K562 (cell line): ENCODE measurements around the gene CDK14. TPM values are rescaled to one million over a fixed set of nuclear protein-coding genes. Genes with fewer than 3 reads are reported as not detected.

Experiments
- ATAC-seq: fragments of 200-7000 bp; cut with Tn5 transposase; 3 replicates; pipeline ENCODE4 v1.9.1; 2020; ENCODE audit warnings: moderate library complexity
- BruUV-seq: library from RNA; stranded (reverse); fragments of 400-500 nt; replicated peaks from 2 replicates; lab custom pipeline; 2021; lab: Mats Ljungman, UMichigan
- CTCF ChIA-PET: fragments of 300-600 bp; formaldehyde crosslinking; extraction: SDS; loops from one replicate; lab custom pipeline; 2021; ENCODE audit warnings: low intra/inter-chr PET ratio; lab: Yijun Ruan, JAX
- POLR2A ChIA-PET: fragments of 300-600, 350-650 bp; sonication (Branson Sonifier 250); formaldehyde crosslinking; extraction: SDS; loops from one replicate; lab custom pipeline; 2021; ENCODE audit warnings: antibody characterized with exemption, inconsistent platforms; lab: Yijun Ruan, JAX
- DNase-seq, 4 experiments: peaks; one replicate each; pipeline versions ENCODE4 v3.0.0 to v3.0.0-alpha.2; 2011 to 2018; ENCODE audit warnings: low spot score in 3 of 4, mixed read lengths in 3 of 4; ENCODE audit errors: extremely low read depth in 1 of 4
- FAIRE-seq: peaks from 2 replicates; lab custom pipeline; 2011; peaks lifted over from hg19 to GRCh38; lab: Jason Lieb, UNC
- H2AFZ ChIP-seq: 2 replicates; pipeline ENCODE4 v1.6.0; 2011; ENCODE audit warnings: low read depth, low read length, control low read depth, inconsistent platforms
- H3K27ac ChIP-seq: fragments of 200-600 bp; 3 replicates; pipeline ENCODE4 v1.8.0; 2011; ENCODE audit warnings: low read depth, mild to moderate bottlenecking, control low read depth, inconsistent platforms, low read length, moderate library complexity, mixed read lengths; ENCODE audit errors: extremely low read depth
- H3K27me3 ChIP-seq, 2 experiments: fragments of 300-600 bp in 1 of 2; 2 replicates in 1 of 2; 3 replicates in 1 of 2; pipeline versions ENCODE4 v1.6.0 to v1.8.0; 2011; ENCODE audit warnings: inconsistent platforms in 2 of 2, low read length in 2 of 2, mild to moderate bottlenecking in 1 of 2, mixed read lengths in 1 of 2, moderate library complexity in 1 of 2; ENCODE audit not compliant: control insufficient read depth in 2 of 2, insufficient read depth in 2 of 2
- H3K36me3 ChIP-seq: fragments of 300-600 bp; 3 replicates; pipeline ENCODE4 v1.8.0; 2011; ENCODE audit warnings: mild to moderate bottlenecking, low read length, inconsistent platforms; ENCODE audit not compliant: control insufficient read depth, insufficient read depth
- H3K4me1 ChIP-seq, 2 experiments: fragments of 200-600 bp in 1 of 2; replicated peaks in 1 of 2; 2 replicates in 1 of 2; 3 replicates in 1 of 2; pipeline versions ENCODE4 v1.5.1 to v1.8.0; 2011; ENCODE audit warnings: inconsistent platforms in 2 of 2, low read length in 2 of 2, mild to moderate bottlenecking in 1 of 2, mixed read lengths in 1 of 2, moderate library complexity in 1 of 2; ENCODE audit not compliant: control insufficient read depth in 2 of 2, insufficient read depth in 2 of 2
- H3K4me2 ChIP-seq: 2 replicates; pipeline ENCODE4 v1.6.1; 2011; ENCODE audit warnings: low read length, control low read depth, inconsistent platforms, mixed read lengths; ENCODE audit not compliant: insufficient read depth
- H3K4me3 ChIP-seq: fragments of 200-600 bp; sonication (generic), shearing (Covaris generic); 2 replicates; pipeline ENCODE4 v1.5.1; 2016; ENCODE audit warnings: control low read depth, inconsistent platforms
- H3K79me2 ChIP-seq: fragments of 200-600 bp; 3 replicates; pipeline ENCODE4 v1.8.0; 2011; ENCODE audit warnings: low read length, inconsistent platforms; ENCODE audit not compliant: control insufficient read depth, insufficient read depth
- H3K9ac ChIP-seq, 2 experiments: 2 replicates each; pipeline versions ENCODE4 v1.6.0 to v1.6.1; 2011; ENCODE audit warnings: low read depth in 2 of 2, low read length in 2 of 2, control low read depth in 1 of 2, inconsistent platforms in 1 of 2, mild to moderate bottlenecking in 1 of 2, mixed read lengths in 1 of 2; ENCODE audit not compliant: insufficient read depth in 1 of 2
- H3K9me1 ChIP-seq: one replicate; pipeline ENCODE4 v1.6.0; 2011; ENCODE audit warnings: inconsistent platforms, mild to moderate bottlenecking, low read length, moderate library complexity; ENCODE audit not compliant: control insufficient read depth, insufficient read depth
- H3K9me3 ChIP-seq: replicated peaks from 2 replicates; pipeline ENCODE4 v1.5.1; 2011; ENCODE audit warnings: low read depth, low read length, inconsistent platforms; ENCODE audit not compliant: control insufficient read depth, insufficient read depth
- H4K20me1 ChIP-seq: replicated peaks from 2 replicates; pipeline ENCODE4 v1.6.1; 2011; ENCODE audit warnings: low read length, inconsistent platforms, mixed read lengths; ENCODE audit not compliant: control insufficient read depth, insufficient read depth
- CBFA2T3 ChIP-seq: fragments of 450-650 bp; IDR thresholded peaks from 2 replicates; pipeline ENCODE4 v1.6.1; 2017
- MGA ChIP-seq: fragments of 450-650 bp; IDR thresholded peaks from 2 replicates; pipeline ENCODE4 v1.6.1; 2016; ENCODE audit warnings: mild to moderate bottlenecking, moderate library complexity
- NEUROD1 ChIP-seq: fragments of 150-350 bp; IDR thresholded peaks from 2 replicates; pipeline ENCODE4 v1.6.1; 2014; ENCODE audit warnings: borderline replicate concordance, low read length, low read depth; ENCODE audit not compliant: partially characterized antibody
- NFYB ChIP-seq: IDR thresholded peaks from 2 replicates; pipeline ENCODE4 v1.6.1; 2011; ENCODE audit warnings: mild to moderate bottlenecking, moderate library complexity; ENCODE audit not compliant: insufficient read length; ENCODE audit errors: extremely low read depth
- SMAD2 ChIP-seq: fragments of 150-350 bp; IDR thresholded peaks from 2 replicates; pipeline ENCODE4 v1.6.1; 2014; ENCODE audit warnings: low read depth, mild to moderate bottlenecking, low read length
- WGBS: fragments of 100-300 bp; shearing (Covaris generic); methylation state at CpG from one replicate; pipeline ENCODE4 v1.1.6; 2016; ENCODE audit warnings: low coverage, mixed read lengths; ENCODE audit not compliant: insufficient coverage; ENCODE audit errors: missing lambda C conversion rate; 5-methylcytosine and 5-hydroxymethylcytosine counted together
- in situ Hi-C: fragments of 300-500 bp; cut with MboI; formaldehyde crosslinking; loops from 4 replicates; pipeline ENCODE4 v1.15.0; 2018; ENCODE audit warnings: inconsistent platforms, mixed read lengths
- intact Hi-C: fragments of 100-400 bp; cut with micrococcal nuclease; formaldehyde crosslinking; loops from 2 replicates; pipeline ENCODE4 v1.14.2; 2022
- polyA plus RNA-seq, 8 experiments: library from polyadenylated mRNA; depleted of rRNA in 4 of 8; stranded (reverse) in 5 of 8; unstranded in 3 of 8; fragments of >200 nt; fragmentation: Nextera tagmentation in 2 of 8; fragmentation: Illumina TruSeq in 1 of 8; extraction: Ambion mirVana in 2 of 8; extraction: Trizol in 1 of 8; gene quantifications; 2 replicates each; pipeline versions ENCODE4 v1.2.1 to v1.2.3, GENCODE V29; 2011 to 2014; ENCODE audit warnings: inconsistent platforms in 1 of 8, missing spikeins in 1 of 8
- total RNA-seq, 7 experiments: library from RNA; depleted of rRNA in 6 of 7; stranded (reverse); fragments of >200 nt in 6 of 7; fragmentation: Illumina TruSeq in 2 of 7; extraction: Trizol in 2 of 7; gene quantifications; 2 replicates each; pipeline versions ENCODE4 v1.2.1 to v1.2.3, GENCODE V29; 2011 to 2021; ENCODE audit warnings: low replicate concordance in 1 of 7

The CDK14 gene
- total and polyA plus RNA-seq, 9 of the 15 experiments (the other 6 are each of a cell fraction or from before 2014, with no cell fraction given) = 0.03 to 0.91 (median 0.16) TPM

- no TSS peak for BruUV-seq
- intact Hi-C loops = no loop called here
- 1% methylated on average over 3 of the region's 3 CpGs for WGBS
These were observed 511.3 kb downstream of the CDK14 start for GRCh38 chr7:91107460-91107859.

More at GRCh38 chr7:91107460-91107859, 511.3 kb downstream of the CDK14 start:
- no peak for ATAC-seq
- H3K36me3 ChIP-seq = no peaks in the 10 kb centered on the region
- in situ Hi-C loops = no loop called here
- DNase-seq = no peak
- no peaks in the 10 kb centered on the region for H3K27me3 ChIP-seq
- H3K27ac ChIP-seq = no peak overlapping the region
- H3K4me1 ChIP-seq = no peaks in the 10 kb centered on the region
- FAIRE-seq = no peak
- no peak overlapping the region for H3K4me2 ChIP-seq
- no peaks in the 10 kb centered on the region for H3K79me2 ChIP-seq
- H3K9me1 ChIP-seq = no peaks in the 10 kb centered on the region
- no peak overlapping the region for H3K9ac ChIP-seq
- H2AFZ ChIP-seq = no peak overlapping the region
- no peaks in the 10 kb centered on the region for H4K20me1 ChIP-seq
- TF ChIP-seq NEUROD1 (no peak), CBFA2T3 (no peak), SMAD2 (no peak), NFYB (no peak), MGA (no peak)
- ChIA-PET POLR2A (no interaction called here), CTCF (no interaction called here)
- no peaks in the 10 kb centered on the region for H3K9me3 ChIP-seq
- no peak overlapping the region for H3K4me3 ChIP-seq
